Kidney tubule cell (primary cell): ENCODE data around the gene PGA5.
"Not testable (repeated sequence)": the region's sequence is repeated elsewhere in the genome, so short reads cannot be mapped to it uniquely, and the experiment has no call there.

Source experiments
- DNase-seq: peaks from one replicate; pipeline ENCODE4 v3.0.0-alpha.2; 2018; ENCODE audit warnings: low spot score

The PGA5 gene

DNA sequence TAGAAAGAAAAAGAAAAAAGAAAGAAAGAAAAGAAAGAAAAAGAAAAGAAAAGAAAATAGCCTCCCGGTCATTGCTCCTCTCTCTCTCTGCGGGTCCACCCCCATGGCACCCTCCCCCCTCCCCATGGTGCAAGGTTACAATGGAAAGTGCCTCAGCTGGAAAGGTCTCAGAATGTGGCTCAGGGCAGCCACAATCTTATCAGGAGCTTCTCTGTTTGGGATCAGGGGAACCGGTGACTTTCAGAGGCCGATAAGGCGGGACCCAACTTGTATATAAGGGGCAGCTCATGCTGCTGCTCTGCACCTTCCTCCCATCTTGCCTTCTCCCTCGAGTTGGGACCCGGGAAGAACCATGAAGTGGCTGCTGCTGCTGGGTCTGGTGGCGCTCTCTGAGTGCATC is at the start of gene PGA5:
TSS of gene PGA5 (plus strand) at position 301 of the 400 bp plus-strand sequence. CDS start at position 353, 52 bp downstream.
- not testable (repeated sequence) for DNase-seq

GRCh38 chr11:61193596-61193995 is 47.4 kb upstream of the PGA5 start:
- no peak for DNase-seq

DNA sequence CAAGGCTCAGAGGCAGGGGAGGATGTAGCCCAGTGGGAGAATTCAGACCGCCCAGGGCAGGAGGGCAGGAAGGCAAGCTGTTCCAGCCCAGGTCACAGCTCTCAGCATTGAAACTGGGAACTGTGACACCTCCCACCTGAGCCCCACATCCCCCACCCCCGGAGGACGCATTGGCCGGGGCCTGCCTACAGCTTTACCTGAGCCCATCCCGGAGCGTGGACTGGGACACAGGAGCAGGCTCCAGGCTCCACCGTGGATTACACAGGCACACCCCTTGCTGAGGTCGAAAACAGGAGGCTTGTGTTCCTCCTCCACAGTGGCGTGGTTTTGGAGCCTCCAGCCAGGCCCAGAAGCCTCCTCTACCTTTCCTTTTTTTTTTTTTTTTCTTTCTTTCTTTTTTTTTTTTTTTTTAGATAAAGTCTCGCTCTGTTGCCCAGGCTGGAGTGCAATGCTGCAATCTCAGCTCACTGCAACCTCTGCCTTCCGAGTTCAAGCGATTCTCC is 46.8 kb upstream of the PGA5 start:
- DNase-seq: peak; percentile 14

DNA sequence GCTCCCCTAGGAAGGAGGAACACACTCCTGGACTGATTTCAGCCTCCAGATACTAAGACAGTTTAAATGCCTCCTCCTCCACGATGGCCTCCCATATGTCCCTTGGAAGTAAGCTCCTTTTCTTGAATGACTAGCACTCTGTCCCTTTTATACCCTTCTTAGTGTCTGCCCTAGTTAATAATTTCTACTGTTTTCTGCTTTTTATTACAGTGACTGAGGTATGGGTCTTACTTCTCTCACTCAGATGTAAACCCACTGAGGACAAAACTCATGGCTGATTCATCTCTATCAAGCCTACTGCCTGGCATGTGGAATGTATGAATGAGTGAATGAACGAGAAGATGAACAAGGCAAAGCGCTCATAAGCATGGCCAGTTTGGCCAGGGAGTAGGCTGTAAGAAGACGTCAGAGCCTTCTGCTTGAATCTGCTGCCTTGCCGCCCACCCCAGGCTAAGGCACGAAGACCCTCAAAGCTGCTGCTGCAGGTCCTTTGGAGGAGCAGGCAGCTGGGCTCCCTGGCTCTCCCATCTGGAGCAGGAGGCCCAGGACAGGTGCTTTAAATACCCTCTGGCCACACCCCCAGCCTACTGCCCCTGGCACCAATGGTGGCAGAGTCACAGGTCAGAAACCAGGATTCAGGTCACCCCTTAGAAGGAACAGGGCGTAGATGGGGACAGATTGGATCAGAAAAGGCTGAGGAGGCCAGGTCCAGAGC is 45.8 kb upstream of the PGA5 start:
- peak; percentile 82 for DNase-seq

DNA sequence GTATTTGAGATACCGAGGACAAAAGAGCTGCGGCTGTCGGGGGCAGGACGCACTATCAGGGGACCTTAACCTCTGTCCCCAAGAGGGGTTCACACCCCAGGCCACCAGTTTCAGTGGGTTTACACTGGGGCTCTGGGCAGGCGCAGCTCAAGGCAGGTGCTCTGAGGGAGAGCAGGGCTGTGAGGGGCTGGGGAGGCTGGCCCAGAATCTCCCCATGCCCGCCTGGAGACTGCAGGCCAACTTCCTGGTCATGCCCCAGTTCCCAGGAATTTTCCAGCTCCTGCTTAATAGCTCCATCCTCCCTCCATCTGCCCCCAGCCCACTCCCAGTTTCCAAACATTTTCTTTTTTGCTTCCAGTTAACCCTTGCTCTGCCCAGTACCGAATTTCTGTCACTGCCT is 45.3 kb upstream of the PGA5 start:
- DNase-seq: peak; percentile 60

- DNase-seq: no peak
Observed at GRCh38 chr11:61198361-61198760, 42.6 kb upstream of the PGA5 start.

GRCh38 chr11:61198948-61199523 is 41.9 kb upstream of the PGA5 start:
- no peak for DNase-seq

- DNase-seq: no peak
Observed at GRCh38 chr11:61201476-61201875, 39.5 kb upstream of the PGA5 start.

GRCh38 chr11:61202950-61203746 is 37.8 kb upstream of the PGA5 start, which contains the start of gene PGA3:
PGA3 (plus strand) TSS chr11:61203515; CDS start chr11:61203565, 50 bp downstream.
- not testable (repeated sequence) for DNase-seq

GRCh38 chr11:61203873-61204272 is 37.1 kb upstream of the PGA5 start:
- DNase-seq: not testable (repeated sequence)

DNA sequence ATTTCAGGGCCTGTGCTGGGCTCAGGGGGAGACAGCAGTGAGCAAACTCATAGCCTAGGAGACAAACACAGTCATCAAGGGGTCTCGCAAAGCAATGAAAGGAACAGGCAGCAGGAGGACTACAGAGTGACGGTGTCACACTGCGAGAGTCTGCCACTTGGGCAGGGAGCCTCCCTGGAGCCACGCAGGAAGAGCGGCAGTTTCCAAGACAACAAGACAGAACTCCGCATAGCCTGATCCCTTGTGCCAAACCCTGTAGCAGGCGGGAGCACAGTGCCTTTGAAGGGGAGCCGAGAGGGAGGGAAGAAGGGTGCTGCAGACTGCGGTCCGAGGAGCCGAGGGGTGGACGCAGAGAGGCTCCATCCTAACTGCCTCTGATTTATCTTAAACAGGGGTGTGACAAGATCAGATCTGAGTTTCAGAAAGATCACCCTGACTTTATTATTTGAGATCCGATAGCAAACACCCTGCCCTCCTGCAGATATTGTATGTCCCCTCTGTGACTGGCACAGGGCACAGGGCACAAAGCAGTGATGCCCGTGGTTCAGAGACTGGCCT is 36.4 kb upstream of the PGA5 start:
- DNase-seq: not testable (repeated sequence)

- DNase-seq: not testable (repeated sequence)
Observed at GRCh38 chr11:61207636-61208310, 33.2 kb upstream of the PGA5 start.

- DNase-seq: not testable (repeated sequence)
Observed at GRCh38 chr11:61210629-61211028, 30.3 kb upstream of the PGA5 start.

DNA sequence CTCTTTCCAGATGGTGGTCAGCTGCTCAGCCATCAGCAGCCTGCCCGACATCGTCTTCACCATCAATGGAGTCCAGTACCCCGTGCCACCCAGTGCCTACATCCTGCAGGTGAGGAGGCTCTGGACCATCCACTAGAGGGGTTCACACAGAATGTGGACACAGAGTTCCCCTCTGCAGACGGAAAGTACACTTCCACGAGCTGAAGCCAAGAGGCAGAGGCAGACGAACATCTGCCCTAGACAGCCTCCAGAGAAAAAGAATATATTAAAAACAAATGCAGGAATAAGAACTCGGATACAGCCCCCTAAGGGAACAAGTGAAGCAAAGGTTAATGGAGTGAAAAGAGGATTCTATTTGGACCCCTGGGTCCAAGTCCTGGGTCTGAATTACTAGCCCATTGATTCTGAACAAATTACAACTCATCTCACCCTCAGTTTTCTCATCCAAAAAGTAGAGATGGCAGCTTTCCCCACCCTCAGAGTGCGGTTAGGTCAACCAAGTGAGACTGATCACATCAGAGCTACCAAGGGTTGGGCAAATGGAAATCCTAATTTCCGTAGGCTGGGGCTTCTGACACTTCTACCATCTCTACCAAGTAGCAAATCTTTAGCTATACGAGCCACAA is 29.5 kb upstream of the PGA5 start:
- not testable (repeated sequence) for DNase-seq

DNA sequence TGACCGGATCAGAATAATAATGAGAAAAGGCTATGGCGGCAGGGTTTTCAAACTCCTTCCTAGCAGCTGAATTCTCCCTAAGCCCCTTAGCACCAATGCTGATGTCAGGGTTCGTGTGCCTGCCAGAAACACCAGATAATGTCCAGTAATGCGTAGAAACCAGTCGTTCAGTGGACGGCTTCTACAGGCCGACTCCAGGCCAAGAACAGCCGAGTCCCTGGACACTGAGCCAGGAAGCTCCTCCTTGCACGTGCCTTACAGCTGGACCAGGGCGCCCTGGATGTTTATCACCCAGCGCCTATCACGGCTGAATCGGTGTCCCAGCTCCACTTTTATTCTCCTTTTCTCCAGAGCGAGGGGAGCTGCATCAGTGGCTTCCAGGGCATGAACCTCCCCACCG is 28.8 kb upstream of the PGA5 start:
- not testable (repeated sequence) for DNase-seq

DNA sequence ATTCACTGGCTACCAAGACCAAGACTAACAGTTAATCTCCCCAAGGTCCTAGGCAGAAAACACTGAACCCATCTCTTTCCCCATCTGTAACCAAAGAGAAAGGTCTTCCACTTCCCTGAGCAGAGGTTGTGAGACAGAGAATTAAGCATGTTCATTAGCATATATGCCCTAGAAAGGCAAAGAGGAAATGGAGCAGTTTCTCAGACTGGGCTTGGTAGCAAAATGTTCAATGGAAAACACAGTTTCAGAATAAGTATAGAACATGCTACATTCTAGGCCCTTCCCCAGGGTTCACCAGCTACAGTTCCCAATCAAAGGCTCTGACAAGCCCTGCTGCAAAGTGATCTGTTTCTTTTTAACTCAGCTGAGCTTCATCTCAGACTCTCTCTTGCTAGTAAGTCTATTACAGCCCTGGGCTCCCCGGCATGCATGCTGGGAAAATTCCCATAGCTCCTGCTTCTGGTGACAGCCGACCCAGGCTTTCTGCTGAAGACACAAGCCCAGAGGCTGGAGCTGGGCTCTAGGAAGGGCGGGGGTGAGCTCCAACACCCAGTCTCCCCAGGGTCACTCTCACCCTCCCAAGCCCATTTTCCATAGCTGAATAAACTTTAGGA is 27.2 kb upstream of the PGA5 start:
- not testable (repeated sequence) for DNase-seq

DNA sequence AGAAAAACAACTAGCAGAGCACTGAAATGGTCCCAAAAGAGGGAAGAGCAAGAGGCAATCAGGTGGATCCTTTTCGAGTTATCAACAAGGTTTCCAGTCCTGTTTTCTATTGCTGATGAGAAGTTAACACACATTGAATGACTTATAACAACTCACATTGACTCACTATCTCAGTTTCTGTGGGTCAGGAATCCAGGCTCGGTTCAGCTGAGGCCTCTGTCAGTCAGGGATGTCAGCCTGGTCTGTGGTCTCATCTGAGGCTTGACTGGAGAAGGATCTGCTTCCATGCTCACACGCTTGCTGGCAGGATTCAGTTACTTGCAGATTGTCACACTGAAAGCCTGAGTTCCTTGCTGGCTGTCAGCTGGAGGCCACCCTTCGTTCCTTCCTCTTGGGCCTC is 22.7 kb upstream of the PGA5 start:
- DNase-seq: not testable (repeated sequence)

- not testable (repeated sequence) for DNase-seq
Observed at GRCh38 chr11:61219016-61219415, 22.0 kb upstream of the PGA5 start.

GRCh38 chr11:61222047-61222446 is 18.9 kb upstream of the PGA5 start, which contains the start of gene PGA4:
PGA4 (plus strand) TSS chr11:61222347; CDS start chr11:61222401, 54 bp downstream.
- not testable (repeated sequence) for DNase-seq

GRCh38 chr11:61222692-61223091 is 18.3 kb upstream of the PGA5 start:
- DNase-seq: not testable (repeated sequence)
